Hepatocyte (in vitro differentiated cells): ENCODE results near the gene PKD1L1. TPM values are rescaled to one million over a fixed set of nuclear protein-coding genes. Genes with fewer than 3 reads are reported as not detected.

Experiments used
- DNase-seq: peaks from one replicate; pipeline ENCODE4 v3.0.0-alpha.2; 2016; ENCODE audit warnings: low spot score
- H2AFZ ChIP-seq: fragments of 200-600 bp; sonication (generic); 2 replicates; pipeline ENCODE4 v1.6.0; 2016; ENCODE audit warnings: antibody characterized with exemption, mild to moderate bottlenecking
- H3K27ac ChIP-seq: fragments of 200-600 bp; sonication (generic); 2 replicates; pipeline ENCODE4 v1.5.1; 2016; ENCODE audit warnings: mild to moderate bottlenecking
- H3K27me3 ChIP-seq: fragments of 200-600 bp; sonication (generic); 2 replicates; pipeline ENCODE4 v1.6.1; 2016
- H3K36me3 ChIP-seq: fragments of 200-600 bp; sonication (generic); replicated peaks from 2 replicates; pipeline ENCODE4 v1.5.1; 2016; ENCODE audit warnings: low read depth; ENCODE audit not compliant: insufficient read depth
- H3K4me1 ChIP-seq: fragments of 200-600 bp; sonication (generic); 2 replicates; pipeline ENCODE4 v1.5.1; 2016; ENCODE audit warnings: mild to moderate bottlenecking, moderate library complexity; ENCODE audit not compliant: insufficient read depth
- H3K4me2 ChIP-seq: fragments of 200-600 bp; sonication (generic); 2 replicates; pipeline ENCODE4 v1.6.0; 2016
- H3K4me3 ChIP-seq: fragments of 200-600 bp; sonication (generic); 2 replicates; pipeline ENCODE4 v1.5.1; 2016; ENCODE audit warnings: mild to moderate bottlenecking
- H3K79me2 ChIP-seq: fragments of 200-600 bp; sonication (generic); 2 replicates; pipeline ENCODE4 v1.6.0; 2017; ENCODE audit warnings: mild to moderate bottlenecking
- H3K9me2 ChIP-seq: fragments of 200-600 bp; sonication (generic); replicated peaks from 2 replicates; pipeline ENCODE4 v1.6.0; 2017; ENCODE audit warnings: mild to moderate bottlenecking; ENCODE audit not compliant: insufficient read depth
- H3K9me3 ChIP-seq: fragments of 200-600 bp; sonication (generic); 2 replicates; pipeline ENCODE4 v1.5.1; 2016; ENCODE audit warnings: low read depth, mild to moderate bottlenecking
- H4K20me1 ChIP-seq: fragments of 200-600 bp; sonication (generic); 2 replicates; pipeline ENCODE4 v1.6.0; 2016; ENCODE audit warnings: mild to moderate bottlenecking; ENCODE audit not compliant: insufficient read depth, poor library complexity, severe bottlenecking
- CTCF ChIP-seq: fragments of 200-600 bp; sonication (generic); IDR thresholded peaks from 2 replicates; pipeline ENCODE4 v1.5.1; 2016; ENCODE audit warnings: antibody characterized with exemption, mild to moderate bottlenecking; ENCODE audit not compliant: poor library complexity
- EZH2 ChIP-seq: fragments of 200-600 bp; sonication (generic); IDR thresholded peaks from 2 replicates; pipeline ENCODE4 v1.6.1; 2016; ENCODE audit warnings: antibody characterized with exemption, mild to moderate bottlenecking, borderline replicate concordance
- EZH2phosphoT487 ChIP-seq: fragments of 200-600 bp; sonication (generic); IDR thresholded peaks from one replicate; pipeline ENCODE4 v1.6.1; 2018; ENCODE audit warnings: antibody characterized with exemption, mild to moderate bottlenecking, low read depth, moderate library complexity; ENCODE audit not compliant: unreplicated experiment, severe bottlenecking
- WGBS: methylation state at CpG from one replicate; pipeline ENCODE4 v1.1.6; 2016; ENCODE audit warnings: low lambda C conversion rate; ENCODE audit errors: missing lambda C conversion rate; 5-methylcytosine and 5-hydroxymethylcytosine counted together
- polyA plus RNA-seq: library from polyadenylated mRNA; unstranded; fragments of >200 nt; fragmentation: Nextera tagmentation; extraction: Ambion mirVana; gene quantifications from 2 replicates; pipeline ENCODE4 v1.2.1, GENCODE V29; 2016
- total RNA-seq: library from RNA; depleted of rRNA; stranded (reverse); fragments of >200 nt; gene quantifications from 2 replicates; pipeline ENCODE4 v1.2.3, GENCODE V29; 2014

The PKD1L1 gene
- total and polyA plus RNA-seq, 2 experiments from 2014 or later = 0.07 TPM

DNA sequence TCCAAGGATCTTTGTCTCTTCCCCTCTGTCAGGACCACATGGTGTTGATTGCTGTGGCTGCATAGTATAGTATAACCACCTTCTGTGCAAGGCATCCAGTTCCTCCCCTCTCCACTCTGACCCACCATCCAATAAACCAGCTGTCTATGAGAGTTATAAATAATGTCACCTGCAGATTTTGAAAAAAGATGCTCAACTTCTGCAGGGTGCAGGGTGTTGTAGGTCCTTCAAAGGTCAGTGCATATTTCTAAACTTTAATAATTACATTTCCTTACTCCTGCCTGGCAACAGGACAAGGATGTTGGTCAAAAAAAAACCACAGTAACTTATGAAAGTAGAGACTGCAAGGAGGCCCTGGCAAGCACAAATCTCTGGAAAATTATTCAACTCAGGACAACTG, 166.2 kb downstream of the PKD1L1 start:
- Histone ChIP-seq H3K4me1 (peaks cover 50% of the 10 kb centered on the region), H3K36me3 (no peaks in the 10 kb centered on the region), H2AFZ (no peak overlapping the region), H3K27me3 (no peaks in the 10 kb centered on the region), H3K27ac (peak overlapping the region; percentile 22), H3K9me3 (no peaks in the 10 kb centered on the region), H3K4me2 (no peak overlapping the region), H4K20me1 (no peaks in the 10 kb centered on the region), H3K9me2 (no peaks in the 10 kb centered on the region), H3K79me2 (no peaks in the 10 kb centered on the region), H3K4me3 (no peak overlapping the region)
- TF ChIP-seq EZH2phosphoT487 = no peak
- no peak for TF ChIP-seq CTCF
- no peak for DNase-seq

- no peak overlapping the region for H3K27ac ChIP-seq
- H3K79me2 ChIP-seq = no peaks in the 10 kb centered on the region
- H3K27me3 ChIP-seq = no peaks in the 10 kb centered on the region
- 98% methylated on average over 5 of the region's 5 CpGs for WGBS
- H3K4me2 ChIP-seq = no peak overlapping the region
- no peaks in the 10 kb centered on the region for H4K20me1 ChIP-seq
- no peak overlapping the region for H3K4me3 ChIP-seq
- no peaks in the 10 kb centered on the region for H3K9me3 ChIP-seq
- no peaks in the 10 kb centered on the region for H3K9me2 ChIP-seq
- TF ChIP-seq EZH2phosphoT487 = no peak
- H2AFZ ChIP-seq = no peak overlapping the region
- peaks cover 37% of the 10 kb centered on the region for H3K4me1 ChIP-seq
- no peak for DNase-seq
- H3K36me3 ChIP-seq = no peaks in the 10 kb centered on the region
Measured at GRCh38 chr7:47780555-47780954, 167.7 kb downstream of the PKD1L1 start.

- DNase-seq = no peak
- TF ChIP-seq EZH2 = no peak
- no peak for TF ChIP-seq CTCF
- TF ChIP-seq EZH2phosphoT487 = no peak
- H3K79me2 ChIP-seq = no peaks in the 10 kb centered on the region
- peaks cover 25% of the 10 kb centered on the region for H3K4me1 ChIP-seq
- H2AFZ ChIP-seq = no peak overlapping the region
- no peaks in the 10 kb centered on the region for H3K36me3 ChIP-seq
- H3K27ac ChIP-seq = peak overlapping the region; percentile 65
- H3K4me3 ChIP-seq = no peak overlapping the region
- H4K20me1 ChIP-seq = no peaks in the 10 kb centered on the region
- H3K27me3 ChIP-seq = no peaks in the 10 kb centered on the region
- no peaks in the 10 kb centered on the region for H3K9me3 ChIP-seq
- WGBS = 83% methylated on average over 7 of the region's 7 CpGs
- no peaks in the 10 kb centered on the region for H3K9me2 ChIP-seq
- H3K4me2 ChIP-seq = no peak overlapping the region
Measured at GRCh38 chr7:47779341-47779771, 168.9 kb downstream of the PKD1L1 start.

DNA sequence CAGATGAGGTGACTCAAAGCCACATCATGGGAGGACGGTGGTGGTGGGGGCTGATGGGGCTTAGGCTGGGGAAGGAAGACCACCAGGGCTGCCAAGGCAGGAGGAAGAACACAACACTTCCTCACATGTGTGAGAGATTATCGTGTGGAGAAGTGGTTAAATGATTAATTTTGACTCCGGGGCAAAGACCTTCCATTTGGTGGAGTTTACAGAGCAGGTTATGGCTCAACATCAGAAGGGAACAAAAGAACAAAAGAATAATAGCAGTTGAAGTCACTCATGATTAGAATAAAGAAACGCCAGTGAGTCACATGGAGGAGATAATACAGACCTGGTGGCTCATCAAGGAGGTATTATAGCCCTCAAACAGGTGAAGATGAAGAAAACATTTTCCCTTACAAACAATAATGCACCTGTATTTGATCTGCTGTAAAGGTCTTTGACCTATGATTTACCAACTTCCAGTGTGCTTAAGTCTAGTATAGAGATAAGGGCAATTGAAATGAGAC, 170.1 kb downstream of the PKD1L1 start:
- Histone ChIP-seq H2AFZ (no peak overlapping the region), H3K4me1 (peaks cover 17% of the 10 kb centered on the region), H3K9me2 (no peaks in the 10 kb centered on the region), H3K4me3 (no peak overlapping the region), H3K4me2 (no peak overlapping the region), H4K20me1 (no peaks in the 10 kb centered on the region), H3K27me3 (no peaks in the 10 kb centered on the region), H3K9me3 (no peaks in the 10 kb centered on the region), H3K79me2 (no peaks in the 10 kb centered on the region), H3K27ac (peak overlapping the region; percentile 66), H3K36me3 (no peaks in the 10 kb centered on the region)
- 33% methylated on average over 4 of the region's 4 CpGs for WGBS
- no peak for TF ChIP-seq EZH2phosphoT487
- TF ChIP-seq EZH2 = no peak
- TF ChIP-seq CTCF = no peak
- DNase-seq = no peak
